Activated CD4-positive, alpha-beta T cell treated with anti-CD3 and anti-CD28 coated beads for 24 hours (primary cell): ENCODE data around the gene CDC23.
"Not testable (repeated sequence)": the region's sequence is repeated elsewhere in the genome, so short reads cannot be mapped to it uniquely, and the experiment has no call there.

Experiments used
- DNase-seq, 2 donors: peaks; one replicate each; pipeline ENCODE4 v3.0.0-alpha.2; 2020; ENCODE audit warnings: low read depth in 2 of 2

Gene CDC23

GRCh38 chr5:138213161-138214029 lies at the start of gene CDC23:
Gene CDC23 (minus strand): TSS chr5:138213323. CDS start chr5:138213312, 11 bp downstream.
- DNase-seq: peak; percentile 72 to 81

GRCh38 chr5:138258704-138259292 lies 45.7 kb upstream of the CDC23 start:
- DNase-seq: no peak

- DNase-seq: no peak
Measured at GRCh38 chr5:138257583-138257982, 44.5 kb upstream of the CDC23 start.

GRCh38 chr5:138252944-138253343 lies 39.8 kb upstream of the CDC23 start:
- no peak for DNase-seq

GRCh38 chr5:138247800-138248199 lies 34.7 kb upstream of the CDC23 start:
- DNase-seq: not testable (repeated sequence)

- no peak for DNase-seq
Measured at GRCh38 chr5:138246822-138247221, 33.7 kb upstream of the CDC23 start.

GRCh38 chr5:138246334-138246733 lies 33.2 kb upstream of the CDC23 start:
- no peak for DNase-seq

GRCh38 chr5:138245717-138246116 lies 32.6 kb upstream of the CDC23 start:
- DNase-seq: no peak

- no peak for DNase-seq
Measured at GRCh38 chr5:138243794-138244193, 30.7 kb upstream of the CDC23 start.

GRCh38 chr5:138241688-138242571 lies 28.8 kb upstream of the CDC23 start:
- no peak for DNase-seq

GRCh38 chr5:138240650-138241385 lies 27.7 kb upstream of the CDC23 start:
- DNase-seq: no peak

GRCh38 chr5:138238034-138238433 lies 24.9 kb upstream of the CDC23 start:
- DNase-seq: no peak

GRCh38 chr5:138234651-138235050 lies 21.5 kb upstream of the CDC23 start:
- no peak for DNase-seq

GRCh38 chr5:138233280-138233679 lies 20.2 kb upstream of the CDC23 start:
- no peak for DNase-seq

GRCh38 chr5:138230981-138231589 lies 18.0 kb upstream of the CDC23 start:
- DNase-seq: no peak

- DNase-seq: no peak
Measured at GRCh38 chr5:138230261-138230660, 17.1 kb upstream of the CDC23 start.

- no peak for DNase-seq
Measured at GRCh38 chr5:138229387-138229786, 16.3 kb upstream of the CDC23 start.

- DNase-seq: no peak
Measured at GRCh38 chr5:138226910-138227309, 13.8 kb upstream of the CDC23 start.

- DNase-seq: no peak
Measured at GRCh38 chr5:138224712-138225111, 11.6 kb upstream of the CDC23 start.

GRCh38 chr5:138223532-138223931 lies 10.4 kb upstream of the CDC23 start:
- no peak for DNase-seq

GRCh38 chr5:138216799-138217198 lies 3.7 kb upstream of the CDC23 start:
- no peak for DNase-seq
